B cell (primary cell): ENCODE results near the gene CEP41.

Experiments
- EZH2 ChIP-seq: IDR thresholded peaks from 2 replicates; pipeline ENCODE4 v1.6.1; 2012; ENCODE audit warnings: borderline replicate concordance, low read depth, mild to moderate bottlenecking, moderate library complexity, low read length; ENCODE audit not compliant: insufficient read depth, poor library complexity, severe bottlenecking
- TF ChIP-seq, protein P1 (sequence below): fragments of 200-600 bp; IDR thresholded peaks from one replicate; pipeline ENCODE4 v1.8.0; 2022; ENCODE audit warnings: antibody characterized with exemption, mild to moderate bottlenecking

DNA sequence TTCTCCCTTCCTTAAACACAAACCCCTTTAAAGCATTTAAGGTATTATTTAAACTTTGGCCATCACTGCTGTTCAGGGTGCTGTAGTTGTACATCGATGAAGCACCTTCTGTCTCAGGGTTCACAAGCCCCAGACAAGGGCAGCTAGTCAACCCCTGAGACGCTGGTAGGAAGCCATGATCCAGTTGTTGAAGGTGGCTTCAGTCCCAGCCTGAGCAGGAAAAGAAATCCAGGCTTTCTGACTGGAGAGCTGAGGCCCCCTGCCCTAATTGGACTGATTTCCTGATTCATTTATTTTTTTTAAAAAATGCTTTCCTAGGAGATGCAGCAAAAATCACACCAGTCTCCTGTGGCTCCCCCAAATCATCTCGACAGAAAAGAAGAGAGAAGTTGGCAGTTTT is 44.7 kb downstream of the CEP41 start:
- TF ChIP-seq, protein P1, sequence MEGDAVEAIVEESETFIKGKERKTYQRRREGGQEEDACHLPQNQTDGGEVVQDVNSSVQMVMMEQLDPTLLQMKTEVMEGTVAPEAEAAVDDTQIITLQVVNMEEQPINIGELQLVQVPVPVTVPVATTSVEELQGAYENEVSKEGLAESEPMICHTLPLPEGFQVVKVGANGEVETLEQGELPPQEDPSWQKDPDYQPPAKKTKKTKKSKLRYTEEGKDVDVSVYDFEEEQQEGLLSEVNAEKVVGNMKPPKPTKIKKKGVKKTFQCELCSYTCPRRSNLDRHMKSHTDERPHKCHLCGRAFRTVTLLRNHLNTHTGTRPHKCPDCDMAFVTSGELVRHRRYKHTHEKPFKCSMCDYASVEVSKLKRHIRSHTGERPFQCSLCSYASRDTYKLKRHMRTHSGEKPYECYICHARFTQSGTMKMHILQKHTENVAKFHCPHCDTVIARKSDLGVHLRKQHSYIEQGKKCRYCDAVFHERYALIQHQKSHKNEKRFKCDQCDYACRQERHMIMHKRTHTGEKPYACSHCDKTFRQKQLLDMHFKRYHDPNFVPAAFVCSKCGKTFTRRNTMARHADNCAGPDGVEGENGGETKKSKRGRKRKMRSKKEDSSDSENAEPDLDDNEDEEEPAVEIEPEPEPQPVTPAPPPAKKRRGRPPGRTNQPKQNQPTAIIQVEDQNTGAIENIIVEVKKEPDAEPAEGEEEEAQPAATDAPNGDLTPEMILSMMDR: no peak
- no peak for TF ChIP-seq EZH2
